ENCODE data around the gene NIF3L1. TPM values are rescaled to one million over a fixed set of nuclear protein-coding genes. Genes with fewer than 3 reads are reported as not detected.

Gene NIF3L1
- total RNA-seq, 2 donors from 2014 or later = 7.3 to 7.6 TPM

- intact Hi-C loops (cut with DNase I) = no loop called here
- DNase-seq (no peak), ATAC-seq (no peak)
- 91 to 100% methylated on average over 1 of the region's 1 CpG for WGBS, 2 donors
- Histone ChIP-seq H3K27ac (no peak overlapping the region), H3K36me3 (replicated peaks in 1 of 2; ENCODE audit: insufficient read depth in 1 of 2, low read depth in 2 of 2) (peaks cover 6 to 30% of the 10 kb centered on the region in 2 donors), H3K4me3 (no peak overlapping the region), H3K4me1 (no peaks in the 10 kb centered on the region), H3K9me3 (no peaks in the 10 kb centered on the region), H3K27me3 (no peaks in the 10 kb centered on the region)
- TF ChIP-seq, protein P1, sequence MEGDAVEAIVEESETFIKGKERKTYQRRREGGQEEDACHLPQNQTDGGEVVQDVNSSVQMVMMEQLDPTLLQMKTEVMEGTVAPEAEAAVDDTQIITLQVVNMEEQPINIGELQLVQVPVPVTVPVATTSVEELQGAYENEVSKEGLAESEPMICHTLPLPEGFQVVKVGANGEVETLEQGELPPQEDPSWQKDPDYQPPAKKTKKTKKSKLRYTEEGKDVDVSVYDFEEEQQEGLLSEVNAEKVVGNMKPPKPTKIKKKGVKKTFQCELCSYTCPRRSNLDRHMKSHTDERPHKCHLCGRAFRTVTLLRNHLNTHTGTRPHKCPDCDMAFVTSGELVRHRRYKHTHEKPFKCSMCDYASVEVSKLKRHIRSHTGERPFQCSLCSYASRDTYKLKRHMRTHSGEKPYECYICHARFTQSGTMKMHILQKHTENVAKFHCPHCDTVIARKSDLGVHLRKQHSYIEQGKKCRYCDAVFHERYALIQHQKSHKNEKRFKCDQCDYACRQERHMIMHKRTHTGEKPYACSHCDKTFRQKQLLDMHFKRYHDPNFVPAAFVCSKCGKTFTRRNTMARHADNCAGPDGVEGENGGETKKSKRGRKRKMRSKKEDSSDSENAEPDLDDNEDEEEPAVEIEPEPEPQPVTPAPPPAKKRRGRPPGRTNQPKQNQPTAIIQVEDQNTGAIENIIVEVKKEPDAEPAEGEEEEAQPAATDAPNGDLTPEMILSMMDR (IDR thresholded peaks at IDR 0.05) = no peak
- no peak for TF ChIP-seq POLR2A (IDR thresholded peaks at IDR 0.05)
Observed at GRCh38 chr2:200939832-200940231, 50.7 kb downstream of the NIF3L1 start.

- WGBS, 2 donors = 63 to 81% methylated on average over 1 of the region's 1 CpG
- DNase-seq (no peak), ATAC-seq (no peak)
- H3K27ac ChIP-seq = no peak overlapping the region
- no peak overlapping the region for H3K4me3 ChIP-seq
- no peak for TF ChIP-seq POLR2A (IDR thresholded peaks at IDR 0.05)
- no peaks in the 10 kb centered on the region for H3K4me1 ChIP-seq
- H3K36me3 ChIP-seq (replicated peaks in 1 of 2; ENCODE audit: insufficient read depth in 1 of 2, low read depth in 2 of 2) = peaks cover 11 to 24% of the 10 kb centered on the region in 2 donors
- H3K27me3 ChIP-seq = no peaks in the 10 kb centered on the region
- H3K9me3 ChIP-seq = peaks cover 0 to 2% (median 0%) of the 10 kb centered on the region in 3 donors
- intact Hi-C loops (cut with DNase I) = no loop called here
Observed at GRCh38 chr2:200943527-200944105, 54.4 kb downstream of the NIF3L1 start.

DNA sequence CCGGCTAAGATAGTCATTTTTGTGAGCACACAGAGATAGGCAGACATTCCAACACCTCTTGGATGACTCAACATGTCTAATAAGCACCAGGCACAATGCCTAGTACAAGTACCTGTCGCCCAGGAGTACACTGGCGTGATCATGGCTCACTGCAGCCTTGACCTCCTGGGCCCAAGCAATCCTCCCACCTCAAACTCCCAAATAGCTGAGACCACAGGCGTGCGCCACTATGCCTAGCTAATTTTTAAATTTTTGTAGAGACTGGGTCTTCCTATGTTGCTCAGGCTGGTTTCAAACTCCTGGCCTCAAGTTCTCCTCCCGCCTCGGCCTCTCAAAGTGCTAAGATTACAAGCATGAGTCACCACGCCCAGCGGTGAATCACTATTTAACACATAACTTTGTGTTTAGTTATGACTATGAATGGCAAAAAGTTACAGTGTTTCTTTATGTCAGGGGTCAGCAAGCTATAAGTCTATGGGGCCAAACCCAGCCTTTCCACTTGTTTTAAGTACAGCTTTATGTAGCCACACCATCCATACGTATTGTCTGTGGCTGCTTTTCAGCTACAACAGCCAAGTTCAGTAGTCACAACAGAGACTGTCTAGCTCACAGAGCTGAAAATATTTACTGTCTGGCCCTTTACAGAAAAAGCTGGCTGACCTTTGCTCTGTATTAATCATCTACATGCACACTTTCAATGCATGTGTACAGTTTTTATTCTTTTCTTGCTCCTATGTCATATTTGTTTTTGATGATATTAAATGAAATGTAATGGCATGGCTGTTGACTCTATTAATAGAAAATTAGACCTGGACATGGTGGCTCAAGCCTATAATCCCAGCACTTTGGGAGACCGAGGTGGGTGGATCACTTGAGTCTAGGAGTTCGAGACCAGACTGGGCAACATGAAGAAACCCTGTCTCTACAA is 55.6 kb downstream of the NIF3L1 start:
- intact Hi-C loops (cut with DNase I) = no loop called here
- Histone ChIP-seq H3K4me1 (no peaks in the 10 kb centered on the region), H3K36me3 (replicated peaks in 1 of 2; ENCODE audit: insufficient read depth in 1 of 2, low read depth in 2 of 2) (peaks cover 11 to 27% of the 10 kb centered on the region in 2 donors), H3K9me3 (peaks cover 0 to 2% (median 0%) of the 10 kb centered on the region in 3 donors), H3K27ac (no peak overlapping the region), H3K4me3 (no peak overlapping the region), H3K27me3 (no peaks in the 10 kb centered on the region)
- no peak for TF ChIP-seq POLR2A (IDR thresholded peaks at IDR 0.05)
- TF ChIP-seq, protein P1 (IDR thresholded peaks at IDR 0.05) = no peak
- peak in 1 of 4 donors; percentile 33 for DNase-seq
- no peak for ATAC-seq
- WGBS, 2 donors = 83 to 94% methylated on average over 12 of the region's 12 CpGs

DNA sequence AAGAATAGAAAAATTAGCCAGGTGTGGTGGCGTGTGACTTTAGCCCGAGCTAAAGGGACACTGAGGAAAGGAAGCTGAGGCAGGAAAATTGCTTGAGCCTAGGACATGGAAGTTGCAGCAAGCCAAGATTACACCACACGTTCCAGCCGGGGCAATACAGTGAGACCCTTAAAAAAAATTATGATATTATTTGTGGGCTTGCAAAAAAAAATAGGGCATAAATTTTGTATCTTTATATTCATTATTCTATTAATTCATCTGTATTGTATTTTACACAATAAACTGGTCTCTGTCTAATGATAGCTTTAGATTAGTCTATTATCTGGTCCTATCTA is 56.2 kb downstream of the NIF3L1 start:
- Histone ChIP-seq H3K4me3 (no peak overlapping the region), H3K9me3 (peaks cover 0 to 2% (median 0%) of the 10 kb centered on the region in 3 donors), H3K4me1 (no peaks in the 10 kb centered on the region), H3K27me3 (no peaks in the 10 kb centered on the region), H3K36me3 (replicated peaks in 1 of 2; ENCODE audit: insufficient read depth in 1 of 2, low read depth in 2 of 2) (peaks cover 9 to 22% of the 10 kb centered on the region in 2 donors), H3K27ac (no peak overlapping the region)
- no peak for ATAC-seq
- TF ChIP-seq, protein P1 (IDR thresholded peaks at IDR 0.05) = no peak
- TF ChIP-seq POLR2A (IDR thresholded peaks at IDR 0.05) = no peak
- intact Hi-C loops (cut with DNase I) = no loop called here
- DNase-seq = no peak
- 91 to 97% methylated on average over 4 of the region's 4 CpGs for WGBS, 2 donors

GRCh38 chr2:200950378-200950777 is 61.2 kb downstream of the NIF3L1 start:
- no peak for TF ChIP-seq POLR2A (IDR thresholded peaks at IDR 0.05)
- TF ChIP-seq, protein P1 (IDR thresholded peaks at IDR 0.05) = no peak
- Histone ChIP-seq H3K4me1 (no peaks in the 10 kb centered on the region), H3K4me3 (no peak overlapping the region), H3K9me3 (peaks cover 0 to 2% (median 0%) of the 10 kb centered on the region in 3 donors), H3K27me3 (no peaks in the 10 kb centered on the region), H3K36me3 (replicated peaks in 1 of 2; ENCODE audit: insufficient read depth in 1 of 2, low read depth in 2 of 2) (peaks cover 4 to 31% of the 10 kb centered on the region in 2 donors), H3K27ac (no peak overlapping the region)
- intact Hi-C loops (cut with DNase I) = no loop called here
- ATAC-seq = no peak
- WGBS, 2 donors = 50 to 57% methylated on average over 3 of the region's 3 CpGs
- no peak for DNase-seq
